ENCODE data around the gene PBX2. TPM values are rescaled to one million over a fixed set of nuclear protein-coding genes. Genes with fewer than 3 reads are reported as not detected.

Gene PBX2
- total RNA-seq, 4 donors from 2014 or later = 49.2 to 63.9 (median 55.8) TPM

- no peak overlapping the region for H3K4me3 ChIP-seq (ENCODE audit: low read depth, poor library complexity, severe bottlenecking)
- no peak for DNase-seq (ENCODE audit: low spot score in 2 of 2)
- intact Hi-C loops (cut with DNase I; ENCODE audit: low total_unique reads) = no loop called here
- no peak for TF ChIP-seq POLR2A (IDR thresholded peaks at IDR 0.05)
- 78 to 82% methylated on average over 10 of the region's 10 CpGs for WGBS, 2 donors
These were observed 7.4 kb downstream of the PBX2 start for GRCh38 chr6:32182555-32182981.

GRCh38 chr6:32181915-32182529 lies 8.0 kb downstream of the PBX2 start:
- WGBS, 2 donors = 51 to 65% methylated on average over 10 of the region's 10 CpGs
- TF ChIP-seq POLR2A (IDR thresholded peaks at IDR 0.05) = no peak
- no peak for TF ChIP-seq CTCF (IDR thresholded peaks at IDR 0.05)
- intact Hi-C loops (cut with DNase I; ENCODE audit: low total_unique reads) = no loop called here
- no peak overlapping the region for H3K4me3 ChIP-seq (ENCODE audit: low read depth, poor library complexity, severe bottlenecking)
- no peak for DNase-seq (ENCODE audit: low spot score in 2 of 2)

- no peak overlapping the region for H3K4me3 ChIP-seq (ENCODE audit: low read depth, poor library complexity, severe bottlenecking)
- no peak for DNase-seq (ENCODE audit: low spot score in 2 of 2)
- intact Hi-C loops (cut with DNase I; ENCODE audit: low total_unique reads) = no loop called here
- no peak for TF ChIP-seq CTCF (IDR thresholded peaks at IDR 0.05)
- TF ChIP-seq POLR2A (IDR thresholded peaks at IDR 0.05) = no peak
- WGBS, 2 donors = 89 to 92% methylated on average over 15 of the region's 15 CpGs
These were observed 8.8 kb downstream of the PBX2 start for GRCh38 chr6:32181148-32181702.

DNA sequence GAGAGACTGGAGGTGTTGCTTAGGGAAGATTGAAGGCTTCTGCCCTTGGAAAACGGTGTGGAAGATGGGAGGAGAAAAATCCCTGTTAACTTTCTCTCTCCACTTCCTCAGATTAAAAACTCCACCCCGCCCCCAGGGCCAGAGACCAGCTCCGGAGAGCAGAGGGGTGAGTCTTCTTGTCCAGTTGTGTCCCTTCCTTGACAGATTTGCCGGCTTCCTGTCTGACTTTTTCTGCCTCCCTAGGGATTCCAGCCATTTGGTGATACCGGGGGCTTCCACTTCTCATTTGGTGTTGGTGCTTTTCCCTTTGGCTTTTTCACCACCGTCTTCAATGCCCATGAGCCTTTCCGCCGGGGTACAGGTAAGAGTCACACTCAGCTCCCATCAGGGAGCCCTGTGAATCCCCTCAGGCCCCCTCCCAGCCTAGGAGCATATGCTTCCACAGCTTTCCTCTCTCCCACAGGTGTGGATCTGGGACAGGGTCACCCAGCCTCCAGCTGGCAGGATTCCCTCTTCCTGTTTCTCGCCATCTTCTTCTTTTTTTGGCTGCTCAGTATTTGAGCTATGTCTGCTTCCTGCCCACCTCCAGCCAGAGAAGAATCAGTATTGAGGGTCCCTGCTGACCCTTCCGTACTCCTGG lies 10.1 kb downstream of the PBX2 start:
- DNase-seq (ENCODE audit: low spot score in 2 of 2) = no peak
- intact Hi-C loops (cut with DNase I; ENCODE audit: low total_unique reads) = no loop called here
- 67 to 72% methylated on average over 10 of the region's 10 CpGs for WGBS, 2 donors
- H3K4me3 ChIP-seq (ENCODE audit: low read depth, poor library complexity, severe bottlenecking) = no peak overlapping the region
- TF ChIP-seq CTCF (IDR thresholded peaks at IDR 0.05) (no peak), POLR2A (IDR thresholded peaks at IDR 0.05) (no peak)

DNA sequence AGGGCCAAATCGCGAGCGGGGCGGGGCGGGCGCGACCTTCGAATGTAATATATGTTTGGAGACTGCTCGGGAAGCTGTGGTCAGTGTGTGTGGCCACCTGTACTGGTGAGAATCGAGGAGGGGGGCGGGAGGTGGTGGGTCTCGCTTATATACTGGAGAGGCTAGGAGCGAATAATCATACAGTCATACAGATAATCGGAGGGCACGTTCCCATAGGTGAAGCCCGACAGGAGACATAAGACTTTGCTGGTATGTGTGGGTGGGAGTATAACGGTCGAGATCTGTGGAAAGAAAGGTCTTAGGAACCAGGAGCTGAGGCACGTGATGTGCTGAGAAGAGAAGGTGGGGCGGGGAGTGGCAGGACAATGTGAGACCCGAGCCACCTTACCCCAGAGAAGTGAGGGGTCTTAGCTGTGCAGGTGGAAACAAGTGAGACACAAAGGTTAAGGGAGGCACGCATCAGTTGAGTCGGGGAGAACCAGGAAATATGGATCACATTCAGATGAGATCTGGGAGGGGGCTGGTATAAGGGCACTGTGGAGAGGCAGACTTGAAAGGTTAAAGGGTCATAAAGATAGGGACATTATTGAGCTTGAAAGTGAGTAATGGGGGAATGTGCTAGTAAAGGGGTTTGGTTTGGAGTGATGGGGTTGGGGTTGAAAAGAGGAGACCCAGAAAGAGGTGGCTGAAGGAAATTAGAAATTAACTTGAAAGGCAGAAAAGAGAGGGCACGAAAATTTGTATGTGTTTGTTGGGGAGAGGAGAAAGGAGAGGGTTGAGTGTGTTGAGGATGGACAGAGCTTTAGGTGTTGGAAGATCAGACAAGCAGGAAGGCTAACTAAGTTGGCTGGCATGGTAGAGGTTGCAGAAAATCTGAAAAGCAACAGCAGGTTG lies 11.2 kb downstream of the PBX2 start:
- H3K4me3 ChIP-seq (ENCODE audit: low read depth, poor library complexity, severe bottlenecking) = peak overlapping the region; percentile 50
- 3 to 4% methylated on average over 24 of the region's 24 CpGs for WGBS, 2 donors
- TF ChIP-seq CTCF (IDR thresholded peaks at IDR 0.05) = no peak
- DNase-seq (ENCODE audit: low spot score in 2 of 2) = peak in 1 of 2 donors; percentile 94
- intact Hi-C loops (cut with DNase I; ENCODE audit: low total_unique reads) = no loop called here

Data from lower leg skin (tissue), 4 donors.